ENCODE measurements around the gene MICB.
"Not testable (repeated sequence)": the region's sequence is repeated elsewhere in the genome, so short reads cannot be mapped to it uniquely, and the experiment has no call there.

Gene MICB

DNA sequence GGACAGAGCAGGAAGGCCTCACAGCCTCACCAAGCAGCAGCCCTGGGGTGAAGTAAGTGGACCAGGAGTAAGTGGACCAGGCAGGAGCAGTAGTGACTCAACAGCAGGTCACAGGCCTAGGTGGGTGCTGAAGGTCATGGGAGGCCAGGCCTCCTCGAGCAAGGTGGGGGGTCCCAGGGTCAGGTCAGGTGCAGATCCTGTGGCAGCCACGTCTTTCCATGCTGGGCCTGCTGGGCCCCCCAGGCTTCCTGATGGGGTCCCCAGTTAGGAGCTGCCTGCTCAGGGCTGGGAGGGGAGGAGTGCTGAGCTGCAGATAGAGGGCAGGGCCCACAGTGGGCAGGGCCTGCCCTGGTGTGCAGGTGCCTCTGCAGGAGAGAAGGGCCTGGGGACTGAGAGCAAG lies 11.1 kb downstream of the MICB start:
- not testable (repeated sequence) for DNase-seq (ENCODE audit: low read depth in 2 of 2)

DNA sequence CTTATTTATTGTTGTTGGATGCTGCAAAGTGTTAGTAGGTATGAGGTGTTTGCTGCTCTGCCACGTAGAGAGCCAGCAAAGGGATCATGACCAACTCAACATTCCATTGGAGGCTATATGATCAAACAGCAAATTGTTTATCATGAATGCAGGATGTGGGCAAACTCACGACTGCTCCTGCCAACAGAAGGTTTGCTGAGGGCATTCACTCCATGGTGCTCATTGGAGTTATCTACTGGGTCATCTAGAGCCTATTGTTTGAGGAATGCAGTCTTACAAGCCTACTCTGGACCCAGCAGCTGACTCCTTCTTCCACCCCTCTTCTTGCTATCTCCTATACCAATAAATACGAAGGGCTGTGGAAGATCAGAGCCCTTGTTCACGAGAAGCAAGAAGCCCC lies 12.1 kb downstream of the MICB start:
- no peak for DNase-seq (ENCODE audit: low read depth in 2 of 2)

DNA sequence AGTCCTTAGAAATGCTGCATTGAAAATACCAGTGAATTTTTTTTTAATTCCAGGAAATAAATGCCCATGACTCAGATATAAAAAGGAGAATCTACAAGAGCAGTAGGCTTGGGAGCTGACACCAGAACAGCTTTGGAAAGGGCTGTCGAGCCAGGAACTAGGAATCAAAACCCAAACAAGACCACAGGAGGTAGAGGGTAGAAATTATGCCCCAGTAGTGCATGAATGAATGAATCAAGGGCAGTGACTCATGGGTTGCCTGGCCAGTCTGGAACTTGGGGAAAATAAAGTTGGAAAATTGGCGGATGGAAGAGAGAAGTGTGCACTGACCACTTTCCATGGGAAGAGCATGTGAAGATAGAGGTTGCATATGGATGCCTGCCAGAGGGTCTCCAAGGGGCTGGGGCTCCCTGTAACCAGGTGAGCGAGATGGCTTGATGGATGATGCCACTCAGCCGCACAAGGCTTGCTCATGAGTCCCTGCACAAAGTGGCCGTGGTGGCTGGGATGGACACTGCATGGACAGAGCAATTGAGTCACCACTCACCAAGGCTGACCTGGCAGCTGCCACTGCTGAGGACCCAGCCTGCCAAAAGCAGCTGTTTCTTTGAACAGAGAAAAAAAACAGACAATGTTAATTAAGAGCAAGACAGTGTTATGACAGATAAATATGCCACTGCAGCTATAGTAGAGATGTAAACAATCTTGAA lies 15.7 kb downstream of the MICB start:
- no peak for DNase-seq (ENCODE audit: low read depth in 2 of 2)

DNA sequence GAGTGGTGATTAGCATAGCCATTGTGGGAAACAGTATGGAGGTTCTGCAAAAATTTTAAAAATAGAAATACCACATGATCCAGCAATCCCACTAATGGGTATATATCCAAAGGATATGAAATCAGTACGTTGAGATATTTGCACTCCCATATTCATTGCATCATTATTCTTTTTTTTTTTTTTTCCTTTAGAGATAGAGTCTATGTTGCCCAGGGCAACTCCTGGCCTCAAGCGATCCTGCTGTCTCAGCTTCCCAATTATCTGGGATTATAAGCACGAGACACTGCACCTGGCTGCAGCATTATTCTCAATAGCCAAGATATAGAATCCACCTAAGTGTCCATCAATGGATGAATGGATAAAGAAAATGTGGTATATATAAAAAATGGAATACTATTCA lies 23.9 kb downstream of the MICB start:
- no peak for DNase-seq (ENCODE audit: low read depth in 2 of 2)

DNA sequence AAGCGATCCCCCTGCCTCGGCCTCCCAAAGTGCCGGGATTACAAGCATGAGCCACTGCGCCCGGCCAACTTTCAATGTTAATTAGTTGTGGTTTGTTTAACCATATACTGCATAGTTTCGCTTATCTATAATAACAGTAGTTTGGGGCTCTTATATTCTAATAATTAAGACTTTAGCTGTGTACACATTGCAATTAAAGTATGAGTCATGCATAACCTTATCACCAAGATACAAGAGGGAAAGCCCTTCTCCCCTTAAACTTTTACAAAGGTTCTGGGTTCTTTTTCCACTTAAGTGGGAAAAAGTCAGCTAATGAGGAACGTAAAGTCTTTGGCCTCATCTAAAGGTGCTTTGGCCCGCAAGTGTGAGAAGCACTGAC lies 27.6 kb downstream of the MICB start:
- no peak for DNase-seq (ENCODE audit: low read depth in 2 of 2)

DNA sequence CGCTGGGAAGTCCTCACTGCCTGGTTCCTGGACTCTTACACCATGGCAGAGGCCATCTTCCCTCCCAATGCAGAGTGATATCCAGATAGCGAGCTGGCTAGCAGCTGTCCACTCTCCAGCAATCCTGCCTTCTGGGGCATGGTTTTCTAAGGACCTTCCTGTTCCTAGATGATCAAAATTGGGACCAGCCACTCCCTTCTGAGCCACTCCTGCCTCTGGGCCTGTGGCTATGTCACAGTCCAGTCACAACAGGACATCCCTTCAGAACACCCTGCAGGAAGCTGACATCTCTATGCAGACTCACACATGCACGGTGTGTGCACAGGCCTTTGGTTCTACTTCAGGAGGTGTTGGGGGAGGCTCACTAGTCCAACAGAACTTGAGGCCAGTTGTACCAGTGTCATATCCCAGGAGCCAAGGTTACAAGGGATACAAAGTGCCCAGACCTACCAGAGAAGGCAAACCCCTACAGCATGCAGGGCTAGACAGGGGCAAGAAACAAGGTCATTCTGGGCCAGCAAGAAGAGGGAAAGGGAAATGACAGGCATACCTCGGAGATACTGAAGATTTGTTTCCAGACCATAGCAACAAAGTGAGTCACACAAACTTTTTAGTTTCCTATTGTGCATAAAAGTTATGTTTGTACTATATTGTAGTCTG lies 28.1 kb downstream of the MICB start:
- no peak for DNase-seq (ENCODE audit: low read depth in 2 of 2)

DNA sequence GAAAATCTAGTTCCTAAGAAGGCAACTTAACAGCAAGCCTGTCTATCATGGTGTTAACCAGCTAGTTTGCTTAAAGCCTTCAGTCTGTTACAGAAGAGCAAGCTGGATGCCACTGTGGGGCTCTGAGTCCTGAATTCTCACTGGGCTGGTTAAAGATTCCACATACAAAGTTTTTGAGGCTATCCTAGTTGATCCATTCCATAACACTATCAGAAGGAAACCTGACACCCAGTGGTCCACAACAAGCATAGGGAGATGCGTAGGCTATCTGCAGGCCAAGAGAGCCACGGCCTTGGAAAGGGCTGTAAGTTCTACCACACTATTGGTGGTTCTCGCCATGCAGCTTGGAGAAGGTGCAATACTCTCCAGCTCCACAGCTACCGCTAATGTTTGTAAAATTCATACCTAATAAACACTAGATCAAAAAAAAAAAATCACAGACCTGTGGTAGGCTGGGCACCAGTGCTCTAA lies 30.4 kb downstream of the MICB start:
- DNase-seq (ENCODE audit: low read depth in 2 of 2), result no peak

DNA sequence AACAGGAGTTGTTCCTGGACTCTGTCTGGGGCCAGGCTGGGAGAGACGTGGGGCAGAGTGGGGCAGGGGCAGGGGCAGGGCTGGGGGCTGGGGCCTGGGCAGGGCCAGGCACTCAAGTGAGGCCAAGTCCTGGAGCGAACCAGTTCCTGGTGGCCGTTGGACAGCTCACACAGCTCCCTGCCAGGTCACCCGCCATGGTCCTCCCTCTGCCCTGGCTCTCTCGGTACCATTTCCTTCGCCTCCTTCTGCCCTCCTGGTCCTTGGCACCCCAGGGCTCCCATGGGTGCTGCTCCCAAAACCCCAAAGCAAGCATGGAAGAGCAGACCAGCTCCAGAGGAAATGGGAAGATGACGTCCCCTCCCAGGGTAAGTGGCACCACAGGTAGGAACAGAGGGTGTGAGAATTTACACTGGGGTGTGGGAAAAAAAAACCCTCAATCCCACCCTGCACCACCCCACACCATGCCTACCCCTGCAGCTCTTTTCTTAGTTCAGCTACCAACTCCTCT lies 30.9 kb downstream of the MICB start, which contains the start of gene MCCD1:
Gene MCCD1 (plus strand): TSS at position 142 of the 508 bp plus-strand sequence. CDS start 53 bp downstream, at position 195.
- no peak for DNase-seq (ENCODE audit: low read depth in 2 of 2)

DNA sequence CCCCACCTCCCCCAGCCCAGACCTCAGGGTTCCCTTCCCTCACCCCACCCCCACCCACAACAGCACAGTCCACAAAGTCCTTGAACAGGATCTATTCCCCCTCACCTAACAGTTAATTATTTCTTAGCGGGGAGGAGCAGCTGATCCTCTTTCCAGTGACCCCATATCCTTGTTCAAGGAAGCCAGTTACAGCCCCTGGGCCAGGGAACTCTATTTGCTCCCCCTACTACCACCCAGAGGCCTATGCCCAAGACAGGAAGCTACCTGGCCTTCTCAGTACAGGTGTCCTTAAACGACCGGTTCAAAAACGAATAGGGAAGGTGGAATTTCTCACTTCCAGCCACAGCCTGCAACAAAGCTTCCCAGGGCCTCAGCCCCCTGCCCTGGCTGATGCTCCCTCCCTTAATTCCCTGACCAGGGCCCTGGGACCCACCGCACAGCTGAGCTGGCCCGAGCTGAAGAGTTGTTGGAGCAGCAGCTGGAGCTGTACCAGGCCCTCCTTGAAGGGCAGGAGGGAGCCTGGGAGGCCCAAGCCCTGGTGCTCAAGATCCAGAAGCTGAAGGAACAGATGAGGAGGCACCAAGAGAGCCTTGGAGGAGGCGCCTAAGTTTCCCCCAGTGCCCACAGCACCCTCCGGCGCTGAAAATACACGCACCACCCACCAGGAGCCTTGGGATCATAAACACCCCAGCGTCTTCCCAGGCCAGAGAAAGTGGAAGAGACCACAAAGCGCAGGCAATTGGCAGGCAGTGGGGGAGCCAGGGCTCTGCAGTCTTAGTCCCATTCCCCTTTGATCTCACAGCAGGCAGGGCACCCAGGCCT lies 31.6 kb downstream of the MICB start:
- DNase-seq (ENCODE audit: low read depth in 2 of 2), result no peak

DNA sequence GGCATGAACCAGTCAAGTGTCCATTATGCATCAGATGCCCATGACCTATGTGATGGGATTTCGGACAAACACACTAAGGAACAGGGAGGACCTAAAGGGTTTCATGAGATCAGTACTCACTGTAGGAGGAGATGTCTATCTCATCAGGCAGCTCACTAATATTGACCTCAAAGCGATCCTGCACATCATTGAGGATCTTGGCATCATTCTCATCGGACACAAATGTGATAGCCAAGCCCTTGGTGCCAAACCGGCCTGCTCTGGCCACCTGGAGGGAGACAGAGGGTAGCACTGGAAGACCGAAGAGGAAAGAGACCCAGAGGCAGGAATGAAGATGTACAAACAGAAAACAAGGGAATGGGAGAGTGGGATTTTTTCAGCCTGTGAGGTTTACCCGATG lies 32.7 kb downstream of the MICB start:
- no peak for DNase-seq (ENCODE audit: low read depth in 2 of 2)

DNA sequence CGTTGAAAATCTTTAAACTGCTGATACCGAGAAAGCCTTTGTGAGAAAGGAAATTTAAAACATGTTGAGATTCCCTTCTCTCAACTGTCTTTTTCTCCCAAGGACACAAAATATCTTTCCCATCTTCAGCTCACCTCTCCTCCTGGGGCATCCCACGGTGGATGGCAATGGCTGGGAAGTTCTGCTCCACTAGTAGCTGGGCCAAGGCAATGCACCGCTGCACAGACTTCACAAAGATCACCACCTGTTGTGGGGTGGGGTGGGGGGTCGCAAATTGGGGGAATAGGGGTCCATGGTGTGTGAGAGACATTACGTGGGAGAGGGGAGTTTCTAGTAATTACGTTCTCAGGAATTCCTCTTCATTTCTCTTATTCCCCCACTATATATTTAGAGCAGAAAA lies 33.2 kb downstream of the MICB start:
- DNase-seq (ENCODE audit: low read depth in 2 of 2), result no peak

DNA sequence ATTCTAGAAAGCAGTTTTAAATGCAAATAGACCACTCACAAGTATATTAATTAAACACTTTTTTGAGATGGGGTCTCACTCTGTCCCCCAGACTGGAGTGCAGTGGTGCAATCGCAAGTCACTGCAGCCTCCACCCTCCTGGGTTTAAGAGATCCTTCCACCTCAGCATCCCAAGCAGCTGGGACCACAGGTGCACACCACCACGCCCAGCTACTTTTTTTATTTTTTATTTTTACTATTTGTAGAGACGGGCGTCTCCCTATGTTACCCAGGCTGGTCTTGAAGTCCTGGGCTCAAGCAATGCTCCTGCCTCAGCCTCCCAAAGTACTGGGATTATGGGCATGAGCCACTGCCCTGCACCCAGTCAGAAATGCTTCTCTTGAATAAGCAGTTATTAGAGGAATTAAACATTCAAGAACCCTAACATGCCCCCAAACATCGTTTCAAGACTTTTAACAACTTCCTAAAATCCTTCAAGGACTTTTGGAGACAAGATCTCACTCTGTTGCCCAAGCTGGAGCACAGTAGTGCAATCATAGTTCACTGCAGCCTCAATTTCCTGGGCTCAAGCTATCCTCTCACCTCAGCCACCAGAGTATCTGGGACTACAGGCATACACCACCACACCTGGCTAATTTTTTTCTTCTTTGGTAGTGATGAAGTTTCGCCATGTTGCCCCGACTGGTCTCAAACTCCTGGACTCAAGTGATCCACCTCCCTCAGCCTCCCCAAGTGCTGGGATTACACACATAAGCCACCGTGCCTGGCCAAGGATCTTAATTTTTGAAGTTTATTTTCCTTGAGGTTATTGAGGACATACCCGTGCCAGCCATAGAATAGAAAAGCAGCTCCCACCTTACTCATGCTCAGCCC lies 34.1 kb downstream of the MICB start:
- no peak for DNase-seq (ENCODE audit: low read depth in 2 of 2)

DNA sequence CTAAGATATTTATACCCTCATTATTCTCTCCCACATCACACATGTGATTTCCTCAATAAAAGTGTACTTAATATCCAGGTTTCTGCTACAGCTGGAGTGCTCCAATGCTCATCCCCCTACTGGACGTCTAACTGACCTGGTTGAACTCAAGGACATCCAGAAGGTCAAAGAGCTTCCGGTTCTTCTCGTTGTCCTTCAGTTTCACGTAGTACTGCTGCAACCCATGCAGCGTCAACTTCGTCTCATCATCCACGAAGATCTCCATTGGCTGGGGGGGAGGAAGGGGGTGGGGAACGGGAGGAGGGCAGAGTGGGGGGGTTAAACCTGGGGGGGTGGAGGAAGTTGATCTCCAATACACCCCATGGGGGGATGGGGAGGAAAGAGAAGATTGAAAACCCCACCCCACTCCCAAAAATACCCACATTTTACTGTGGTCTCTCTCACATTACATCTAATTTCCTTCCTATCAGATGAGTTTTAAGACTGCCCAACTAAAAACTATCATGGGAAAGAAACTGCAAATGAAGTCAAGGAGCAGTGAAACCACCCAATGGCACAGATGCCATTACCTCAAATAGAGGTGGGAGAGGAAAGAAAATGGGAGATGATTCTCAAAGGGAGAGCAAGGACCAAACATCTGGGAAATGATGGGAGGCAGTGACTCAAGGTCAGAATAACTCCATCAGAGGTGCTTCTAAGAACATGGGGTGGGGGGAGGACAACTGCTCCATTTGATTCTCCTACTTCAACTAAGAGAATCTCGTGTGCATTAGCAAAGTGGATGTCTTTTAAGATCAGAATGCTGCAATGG lies 34.9 kb downstream of the MICB start:
- no peak for DNase-seq (ENCODE audit: low read depth in 2 of 2)

DNA sequence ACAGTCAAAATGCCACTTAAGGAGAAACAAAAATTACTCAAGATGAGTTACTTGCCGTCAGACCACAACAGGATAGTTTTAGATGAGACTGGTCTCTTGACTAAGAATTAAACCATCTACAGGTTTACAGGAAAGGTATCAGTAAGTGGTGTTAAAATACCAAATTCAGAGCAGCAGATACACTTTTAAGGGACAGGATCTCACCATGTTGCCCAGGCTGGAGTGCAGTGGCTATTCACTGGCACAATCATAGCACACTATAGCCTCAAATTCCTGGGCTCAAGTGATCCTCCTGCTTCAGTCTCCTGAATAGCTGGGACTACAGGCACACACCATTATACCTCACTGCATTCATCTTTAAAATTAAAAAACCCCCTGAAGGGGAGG lies 35.5 kb downstream of the MICB start:
- DNase-seq (ENCODE audit: low read depth in 2 of 2), result no peak

DNA sequence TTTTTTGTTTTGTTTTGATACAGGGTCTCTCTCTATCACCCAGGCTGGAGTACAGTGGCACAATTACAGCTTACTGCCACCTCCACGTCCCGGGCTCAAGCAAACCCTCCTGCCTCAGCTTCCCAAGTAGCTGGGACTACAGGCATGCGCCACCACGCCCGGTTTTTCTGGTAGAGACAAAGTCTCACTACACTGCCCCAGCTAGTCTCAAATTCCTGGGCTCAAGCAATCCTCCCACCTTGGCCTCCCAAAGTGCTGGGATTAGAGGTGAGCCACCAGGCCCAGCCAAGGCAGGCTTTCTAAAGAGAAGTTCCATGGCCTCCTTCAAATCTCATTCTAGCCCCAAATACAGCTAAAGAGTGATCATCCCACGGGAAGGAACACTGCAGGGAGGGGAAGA lies 36.1 kb downstream of the MICB start:
- no peak for DNase-seq (ENCODE audit: low read depth in 2 of 2)

DNA sequence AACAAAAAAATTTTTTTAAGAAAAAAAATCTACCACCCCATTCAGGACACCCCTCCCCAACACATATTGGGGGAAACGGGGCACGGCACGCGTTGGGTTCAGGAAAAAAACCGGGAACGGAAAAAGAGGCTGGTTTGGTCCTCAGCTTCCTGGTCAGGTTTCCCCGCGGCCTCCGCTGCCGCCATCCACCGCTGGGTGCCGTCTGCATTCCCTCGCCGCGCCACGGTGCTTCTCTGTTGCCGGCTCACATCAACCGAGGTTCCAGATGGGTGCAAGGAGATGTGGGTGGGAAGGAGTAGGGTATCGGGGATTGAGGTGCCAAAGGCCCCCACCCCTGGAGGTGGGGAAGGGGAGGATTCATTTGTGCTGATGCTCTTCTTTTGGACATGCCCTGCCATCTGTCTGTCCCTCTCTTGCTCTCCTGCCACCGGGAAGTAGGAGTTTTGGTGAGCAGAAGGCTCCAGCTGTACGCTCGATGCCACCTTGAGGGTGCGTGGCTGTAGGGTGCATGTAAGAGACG lies 36.6 kb downstream of the MICB start:
- DNase-seq (ENCODE audit: low read depth in 2 of 2), result no peak

DNA sequence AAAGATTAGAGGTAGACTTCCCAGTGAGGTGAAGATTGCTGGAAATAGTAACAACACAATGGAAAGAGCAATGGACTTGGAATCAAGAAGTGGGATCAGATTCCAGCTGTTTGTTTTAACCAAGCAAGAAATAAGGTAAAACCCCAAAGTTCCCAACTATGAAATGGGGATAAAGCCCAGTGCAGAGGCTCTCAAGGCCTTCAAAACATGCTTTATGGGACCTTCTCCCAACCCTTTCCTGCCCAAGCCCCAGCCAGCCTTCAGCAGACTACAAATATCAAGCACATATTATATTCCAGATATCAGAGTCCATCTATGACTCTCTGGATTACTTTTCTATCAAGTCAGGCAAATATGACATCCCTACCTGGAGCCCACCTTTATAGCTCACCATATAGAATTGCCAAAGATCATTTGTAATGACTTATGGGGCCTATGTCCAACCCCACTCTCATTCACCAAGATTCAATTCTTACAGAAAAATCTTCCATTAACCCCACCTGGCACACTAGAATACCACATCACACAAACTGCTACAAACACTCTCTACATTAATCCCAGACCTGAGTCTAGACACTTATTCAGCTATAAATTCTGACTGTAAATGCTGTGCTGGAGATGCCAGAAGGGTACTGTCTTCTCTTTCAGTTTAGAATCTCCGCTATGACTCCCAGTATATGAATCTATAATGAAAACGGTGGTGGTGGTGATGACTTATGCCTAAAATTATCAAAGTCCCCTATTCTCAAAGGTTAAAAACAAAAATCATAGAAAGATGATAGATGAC lies 37.8 kb downstream of the MICB start:
- DNase-seq (ENCODE audit: low read depth in 2 of 2), result no peak

DNA sequence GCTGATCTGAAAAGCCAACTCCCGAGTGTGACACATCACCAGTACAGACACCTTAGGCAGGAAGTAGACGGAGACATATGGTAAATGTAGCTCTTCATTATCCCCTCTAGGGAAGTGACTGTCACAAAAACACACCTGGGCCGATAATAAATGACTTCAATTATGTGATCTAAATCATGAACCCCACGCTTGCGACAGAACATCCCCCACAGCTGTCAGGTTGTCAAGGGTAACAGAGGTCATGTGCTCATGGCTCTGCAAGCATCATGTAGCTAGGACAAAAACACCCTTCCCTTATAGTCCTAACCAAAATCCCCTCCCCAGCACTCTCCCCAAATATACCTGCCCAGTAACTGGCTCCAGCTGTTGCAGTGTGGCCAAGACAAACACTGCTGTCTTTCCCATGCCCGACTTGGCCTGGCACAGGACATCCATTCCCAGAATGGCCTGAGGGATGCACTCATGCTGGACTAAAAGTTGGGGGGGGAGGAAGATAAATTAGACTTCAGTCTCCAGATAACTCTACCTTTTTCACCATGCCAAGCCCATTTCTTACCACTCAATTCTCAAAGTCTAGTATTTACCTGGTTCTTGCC lies 41.0 kb downstream of the MICB start:
- no peak for DNase-seq (ENCODE audit: low read depth in 2 of 2)

DNA sequence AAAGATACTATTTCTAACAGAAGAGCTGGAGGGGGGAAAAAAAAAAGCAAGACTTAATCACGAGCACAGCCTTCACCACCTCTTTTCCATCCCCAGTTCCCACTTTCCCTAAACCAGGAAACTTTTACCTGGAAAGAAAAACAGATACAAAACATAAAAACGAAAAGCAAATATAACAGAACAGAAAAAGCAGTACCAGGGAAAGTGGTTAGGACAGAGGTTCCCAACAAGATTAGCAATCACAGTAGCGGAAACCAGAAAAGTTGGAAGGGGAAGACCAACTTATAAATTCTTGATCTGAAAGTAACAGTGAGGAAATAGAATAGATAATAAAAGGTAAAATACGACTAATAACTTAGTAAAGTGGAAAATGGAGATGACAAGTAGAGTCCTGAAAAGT lies 42.7 kb downstream of the MICB start:
- DNase-seq (ENCODE audit: low read depth in 2 of 2), result no peak

All from stimulated activated CD8-positive, alpha-beta memory T cell treated with anti-CD3 and anti-CD28 coated beads, Interleukin-7, amount 100 ng/mL, for 1 hour (primary cell).